H1 (cell line): ENCODE measurements around the gene GPRASP3. TPM values are rescaled to one million over a fixed set of nuclear protein-coding genes. Genes with fewer than 3 reads are reported as not detected.

ENCODE experiments used
- CTCF ChIA-PET: fragments of 300-600 bp; sonication (Branson Sonifier 250); formaldehyde crosslinking; loops from one replicate; lab custom pipeline; 2021; ENCODE audit not compliant: partially characterized antibody; lab: Charles Lee
- POLR2A ChIA-PET: fragments of 300-600 bp; sonication (Branson Sonifier 250); formaldehyde crosslinking; loops from one replicate; lab custom pipeline; 2021; ENCODE audit warnings: inconsistent platforms; ENCODE audit not compliant: partially characterized antibody; lab: Charles Lee
- DNase-seq, 2 experiments: peaks; one replicate each; pipeline versions ENCODE4 v3.0.0 to v3.0.0-alpha.2; 2010 to 2022; ENCODE audit warnings: low spot score in 2 of 2, low read depth in 1 of 2, mixed read lengths in 1 of 2
- FAIRE-seq: peaks from 2 replicates; lab custom pipeline; 2011; peaks lifted over from hg19 to GRCh38; lab: Jason Lieb, UNC
- H2AFZ ChIP-seq: 2 replicates; pipeline ENCODE4 v1.8.1; 2012; ENCODE audit warnings: low read length, inconsistent platforms
- H2AK5ac ChIP-seq: 2 replicates; pipeline ENCODE4 v1.6.1; 2013; ENCODE audit warnings: low read depth, low read length
- H2BK120ac ChIP-seq: replicated peaks from 2 replicates; pipeline ENCODE3; 2013; ENCODE audit warnings: low read depth, low read length, inconsistent platforms
- H2BK12ac ChIP-seq: 2 replicates; pipeline ENCODE4 v1.6.1; 2013; ENCODE audit warnings: low read depth, low read length
- H2BK15ac ChIP-seq: 2 replicates; pipeline ENCODE4 v1.6.1; 2013; ENCODE audit warnings: low read length
- H2BK20ac ChIP-seq: 2 replicates; pipeline ENCODE4 v1.6.1; 2013; ENCODE audit warnings: low read length
- H2BK5ac ChIP-seq: 2 replicates; pipeline ENCODE4 v1.6.1; 2013; ENCODE audit warnings: low read depth, low read length
- H3K14ac ChIP-seq: 2 replicates; pipeline ENCODE4 v1.6.1; 2013; ENCODE audit warnings: inconsistent platforms; ENCODE audit not compliant: insufficient read length
- H3K18ac ChIP-seq: 2 replicates; pipeline ENCODE4 v1.6.1; 2013; ENCODE audit warnings: low read length; ENCODE audit errors: extremely low read depth
- H3K23ac ChIP-seq: 2 replicates; pipeline ENCODE4 v1.6.1; 2013; ENCODE audit warnings: inconsistent platforms; ENCODE audit not compliant: insufficient read length
- H3K23me2 ChIP-seq: 2 replicates; pipeline ENCODE4 v1.6.1; 2013; ENCODE audit warnings: low read depth, low read length
- H3K27ac ChIP-seq: 2 replicates; pipeline ENCODE4 v1.6.1; 2011; ENCODE audit warnings: low read depth, low read length, inconsistent platforms
- H3K27me3 ChIP-seq, 4 experiments: replicated peaks in 1 of 4; 1 replicate in 1 of 4; 2 replicates in 3 of 4; pipeline versions ENCODE4 v1.6.1 to v1.8.1; 2011 to 2013; ENCODE audit warnings: low read length in 3 of 4, mild to moderate bottlenecking in 3 of 4, inconsistent platforms in 2 of 4, mixed read lengths in 2 of 4, moderate library complexity in 1 of 4; ENCODE audit not compliant: control insufficient read depth in 3 of 4, insufficient read depth in 3 of 4; ENCODE audit errors: extremely low read depth in 1 of 4
- H3K36me3 ChIP-seq, 4 experiments: 2 replicates each; pipeline versions ENCODE4 v1.6.1 to v1.8.1; 2011 to 2013; ENCODE audit warnings: mild to moderate bottlenecking in 4 of 4, low read length in 3 of 4, moderate library complexity in 2 of 4, control low read depth in 1 of 4, inconsistent platforms in 1 of 4; ENCODE audit not compliant: insufficient read depth in 4 of 4, control insufficient read depth in 2 of 4
- H3K4ac ChIP-seq: replicated peaks from 2 replicates; pipeline ENCODE3; 2013; ENCODE audit warnings: low read length, low read depth, mixed read lengths, inconsistent platforms; ENCODE audit not compliant: insufficient read length
- H3K4me1 ChIP-seq, 4 experiments: replicated peaks in 1 of 4; 1 replicate in 1 of 4; 2 replicates in 3 of 4; pipeline versions ENCODE4 v1.6.1 to v1.8.1; 2011 to 2013; ENCODE audit warnings: low read length in 3 of 4, inconsistent platforms in 2 of 4, mixed read lengths in 1 of 4; ENCODE audit not compliant: insufficient read depth in 4 of 4, control insufficient read depth in 3 of 4
- H3K4me2 ChIP-seq, 2 experiments: 2 replicates each; pipeline versions ENCODE4 v1.6.1 to v1.8.1; 2011 to 2013; ENCODE audit warnings: low read depth in 2 of 2, low read length in 2 of 2, control low read depth in 1 of 2, inconsistent platforms in 1 of 2, mild to moderate bottlenecking in 1 of 2; ENCODE audit not compliant: insufficient read depth in 1 of 2
- H3K4me3 ChIP-seq, 4 experiments: fragments of 200-600, 300-600 bp in 1 of 4; sonication (generic), shearing (Covaris generic), sonication (Bioruptor Twin) in 1 of 4; 2 replicates each; pipeline versions ENCODE4 v1.5.1 to v1.8.1; 2011 to 2016; ENCODE audit warnings: low read length in 4 of 4, low read depth in 3 of 4, control low read depth in 2 of 4, inconsistent platforms in 2 of 4, mild to moderate bottlenecking in 2 of 4, mixed read lengths in 1 of 4, moderate library complexity in 1 of 4; ENCODE audit not compliant: insufficient read depth in 2 of 4; ENCODE audit errors: extremely low read depth in 1 of 4
- H3K56ac ChIP-seq: replicated peaks from 2 replicates; pipeline ENCODE3; 2013; ENCODE audit warnings: low read depth, mild to moderate bottlenecking, mixed read lengths, low read length, inconsistent platforms; ENCODE audit not compliant: insufficient read length
- H3K79me1 ChIP-seq: 2 replicates; pipeline ENCODE4 v1.6.1; 2013; ENCODE audit warnings: low read depth, low read length, control low read depth
- H3K79me2 ChIP-seq, 2 experiments: 2 replicates each; pipeline versions ENCODE4 v1.6.1 to v1.8.1; 2012 to 2013; ENCODE audit warnings: low read length in 2 of 2, mild to moderate bottlenecking in 2 of 2, inconsistent platforms in 1 of 2; ENCODE audit not compliant: insufficient read depth in 2 of 2, control insufficient read depth in 1 of 2
- H3K9ac ChIP-seq, 4 experiments: replicated peaks in 1 of 4; 1 replicate in 1 of 4; 2 replicates in 3 of 4; pipeline versions ENCODE4 v1.6.1 to v1.8.1; 2011 to 2013; ENCODE audit warnings: low read depth in 3 of 4, low read length in 3 of 4, control low read depth in 2 of 4, mild to moderate bottlenecking in 2 of 4, moderate library complexity in 2 of 4, inconsistent platforms in 1 of 4; ENCODE audit errors: extremely low read depth in 1 of 4
- H3K9me3 ChIP-seq, 2 experiments: 2 replicates each; pipeline versions ENCODE4 v1.6.1 to v1.8.1; 2012 to 2013; ENCODE audit warnings: mild to moderate bottlenecking in 2 of 2, moderate library complexity in 2 of 2, control low read depth in 1 of 2, inconsistent platforms in 1 of 2, low read depth in 1 of 2, low read length in 1 of 2, mixed read lengths in 1 of 2; ENCODE audit not compliant: insufficient read depth in 2 of 2
- H4K20me1 ChIP-seq, 2 experiments: replicated peaks in 1 of 2; 2 replicates each; pipeline versions ENCODE3 to v1.8.1; 2011 to 2013; ENCODE audit warnings: inconsistent platforms in 2 of 2, low read length in 2 of 2, mild to moderate bottlenecking in 1 of 2; ENCODE audit not compliant: insufficient read depth in 2 of 2, control insufficient read depth in 1 of 2
- H4K5ac ChIP-seq: 2 replicates; pipeline ENCODE4 v1.6.1; 2013; ENCODE audit warnings: low read length, low read depth, mixed read lengths, inconsistent platforms; ENCODE audit not compliant: insufficient read length
- H4K8ac ChIP-seq: 2 replicates; pipeline ENCODE4 v1.8.0; 2013; ENCODE audit warnings: mild to moderate bottlenecking, moderate library complexity, low read length, inconsistent platforms; ENCODE audit not compliant: insufficient read depth; ENCODE audit errors: extremely low read depth
- H4K91ac ChIP-seq: replicated peaks from 2 replicates; pipeline ENCODE3; 2013; ENCODE audit warnings: low read length, mixed read lengths, inconsistent platforms; ENCODE audit not compliant: insufficient read length
- BCL11A ChIP-seq, 2 experiments: IDR thresholded peaks; one replicate each; pipeline ENCODE4 v1.6.1; 2011; ENCODE audit warnings: low read depth in 2 of 2, low read length in 2 of 2, mild to moderate bottlenecking in 2 of 2
- EP300 ChIP-seq, 2 experiments: IDR thresholded peaks; 1 replicate in 1 of 2; 2 replicates in 1 of 2; pipeline ENCODE4 v1.6.1; 2011 to 2012; ENCODE audit warnings: low read depth in 2 of 2, low read length in 2 of 2, mild to moderate bottlenecking in 2 of 2, borderline replicate concordance in 1 of 2, inconsistent platforms in 1 of 2, moderate library complexity in 1 of 2
- HDAC6 ChIP-seq: IDR thresholded peaks from one replicate; pipeline ENCODE4 v1.7.1; 2012; ENCODE audit warnings: low read depth, mild to moderate bottlenecking, inconsistent platforms, low read length, moderate library complexity
- KDM4A ChIP-seq: IDR thresholded peaks from one replicate; pipeline ENCODE4 v1.7.1; 2012; ENCODE audit warnings: low read depth, mild to moderate bottlenecking, moderate library complexity, low read length, inconsistent platforms; ENCODE audit not compliant: severe bottlenecking
- POLR2AphosphoS5 ChIP-seq: IDR thresholded peaks from 2 replicates; pipeline ENCODE4 v1.6.1; 2011; ENCODE audit warnings: low read depth, low read length
- RAD21 ChIP-seq, 2 experiments: IDR thresholded peaks in 1 of 2; conservative IDR thresholded peaks in 1 of 2; 2 replicates each; pipeline ENCODE4 v1.6.1; 2011; ENCODE audit warnings: low read depth in 2 of 2, low read length in 2 of 2, improper control_type of control experiment in 1 of 2, inconsistent platforms in 1 of 2, mild to moderate bottlenecking in 1 of 2, moderate library complexity in 1 of 2
- SIN3A ChIP-seq, 2 experiments: IDR thresholded peaks in 1 of 2; conservative IDR thresholded peaks in 1 of 2; 2 replicates each; pipeline ENCODE4 v1.6.1; 2011 to 2012; ENCODE audit warnings: low read length in 2 of 2, improper control_type of control experiment in 1 of 2, low read depth in 1 of 2, mild to moderate bottlenecking in 1 of 2
- SRF ChIP-seq: IDR thresholded peaks from 2 replicates; pipeline ENCODE4 v1.6.1; 2011; ENCODE audit warnings: mild to moderate bottlenecking, low read depth, low read length, moderate library complexity
- USF2 ChIP-seq: IDR thresholded peaks from 2 replicates; pipeline ENCODE4 v1.6.1; 2011; ENCODE audit warnings: low read length, improper control_type of control experiment
- YY1 ChIP-seq: IDR thresholded peaks from 2 replicates; pipeline ENCODE4 v1.6.1; 2011; ENCODE audit warnings: low read depth, mild to moderate bottlenecking, low read length
- whole genome bisulfite sequencing, 2 experiments: shearing (Covaris generic) in 1 of 2; methylation state at CpG; one replicate each; pipeline versions ENCODE4 v1.1.6 to v1.1.7; 2013 to 2015; ENCODE audit warnings: low lambda C conversion rate in 2 of 2, mixed read lengths in 2 of 2, inconsistent platforms in 1 of 2, low coverage in 1 of 2, missing lambda C conversion rate in 1 of 2; ENCODE audit not compliant: insufficient replicate concordance in 2 of 2, insufficient coverage in 1 of 2, insufficient read length in 1 of 2; ENCODE audit errors: extremely low coverage in 1 of 2, missing lambda C conversion rate in 1 of 2; 5-methylcytosine and 5-hydroxymethylcytosine counted together
- polyA plus RNA-seq, 7 experiments: library from polyadenylated mRNA; depleted of rRNA in 3 of 7; stranded (reverse) in 5 of 7; unstranded in 2 of 7; fragments of >200 nt in 5 of 7; fragments of 200-250 nt in 2 of 7; gene quantifications; 1 replicate in 5 of 7; 2 replicates in 1 of 7; 4 replicates in 1 of 7; pipeline versions ENCODE4 v1.2.1 to v1.2.3, GENCODE V29; 2011 to 2013; ENCODE audit warnings: missing spikeins in 2 of 7, mixed read lengths in 2 of 7
- total RNA-seq: library from RNA; stranded (reverse); fragmentation: NEBNext Ultra II Directional; extraction: Animal tissue kit (Norgen Biotek cat#: 25700); gene quantifications from 2 replicates; pipeline ENCODE4 v1.2.1, GENCODE V29; 2021
- TF ChIP-seq, protein P1 (sequence below): IDR thresholded peaks from 2 replicates; pipeline ENCODE4 v1.6.1; 2012; ENCODE audit warnings: low read length, inconsistent platforms

GPRASP3 gene
- total and polyA plus RNA-seq, 2 of the 8 experiments (the other 6 are each of a cell fraction or from before 2014, with no cell fraction given): 7.0 to 19.8 TPM

- no peak overlapping the region for H2BK120ac ChIP-seq
- H4K5ac ChIP-seq: no peak overlapping the region
- H3K27me3 ChIP-seq: no peaks in the 10 kb centered on the region
- no peak overlapping the region for H4K91ac ChIP-seq
- no peaks in the 10 kb centered on the region for H3K36me3 ChIP-seq
- no peak overlapping the region for H3K18ac ChIP-seq
- peaks cover 0 to 3% (median under 1%) of the 10 kb centered on the region in 4 experiments; a peak in 3 of 7 replicates for H3K4me1 ChIP-seq
- no peak overlapping the region for H3K4me3 ChIP-seq
- H3K4ac ChIP-seq: no peak overlapping the region
- H2BK20ac ChIP-seq: no peak overlapping the region
- H3K9me3 ChIP-seq: no peaks in the 10 kb centered on the region
- ChIA-PET CTCF (no interaction called here), POLR2A (no interaction called here)
- FAIRE-seq: no peak
- H3K79me2 ChIP-seq: no peaks in the 10 kb centered on the region
- H3K23ac ChIP-seq: no peak overlapping the region
- H4K20me1 ChIP-seq: no peaks in the 10 kb centered on the region
- H2BK5ac ChIP-seq: no peak overlapping the region
- no peak overlapping the region for H3K14ac ChIP-seq
- no peak overlapping the region for H2BK15ac ChIP-seq
- no peak overlapping the region for H2AFZ ChIP-seq
- no peak overlapping the region for H3K9ac ChIP-seq
- no peak overlapping the region for H3K56ac ChIP-seq
- H3K23me2 ChIP-seq: no peaks in the 10 kb centered on the region
- no peak overlapping the region for H3K4me2 ChIP-seq
- no peak overlapping the region for H2AK5ac ChIP-seq
- H4K8ac ChIP-seq: no peak overlapping the region
- H2BK12ac ChIP-seq: no peak overlapping the region
- H3K27ac ChIP-seq: no peak overlapping the region
- WGBS, 2 experiments: 88% methylated on average over 7 of the region's 7 CpGs; no CpG with 5 or more reads in 1 of the 2 experiments
- DNase-seq: no peak
- H3K79me1 ChIP-seq: no peaks in the 10 kb centered on the region
- TF ChIP-seq, protein P1, sequence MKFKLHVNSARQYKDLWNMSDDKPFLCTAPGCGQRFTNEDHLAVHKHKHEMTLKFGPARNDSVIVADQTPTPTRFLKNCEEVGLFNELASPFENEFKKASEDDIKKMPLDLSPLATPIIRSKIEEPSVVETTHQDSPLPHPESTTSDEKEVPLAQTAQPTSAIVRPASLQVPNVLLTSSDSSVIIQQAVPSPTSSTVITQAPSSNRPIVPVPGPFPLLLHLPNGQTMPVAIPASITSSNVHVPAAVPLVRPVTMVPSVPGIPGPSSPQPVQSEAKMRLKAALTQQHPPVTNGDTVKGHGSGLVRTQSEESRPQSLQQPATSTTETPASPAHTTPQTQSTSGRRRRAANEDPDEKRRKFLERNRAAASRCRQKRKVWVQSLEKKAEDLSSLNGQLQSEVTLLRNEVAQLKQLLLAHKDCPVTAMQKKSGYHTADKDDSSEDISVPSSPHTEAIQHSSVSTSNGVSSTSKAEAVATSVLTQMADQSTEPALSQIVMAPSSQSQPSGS: no peak
- no peak for TF ChIP-seq POLR2AphosphoS5
- TF ChIP-seq RAD21 (IDR thresholded peaks at IDR 0.05 in 1 of 2, conservative IDR thresholded peaks at IDR 0.05 in 1 of 2; ENCODE audit: low read depth in 2 of 2, low read length in 2 of 2): no peak
- no peak for TF ChIP-seq SRF
- TF ChIP-seq KDM4A: no peak
- TF ChIP-seq USF2: no peak
- TF ChIP-seq YY1: no peak
- no peak for TF ChIP-seq HDAC6
- no peak for TF ChIP-seq BCL11A (IDR thresholded peaks at IDR 0.05; ENCODE audit: low read depth in 2 of 2, low read length in 2 of 2)
- no peak for TF ChIP-seq SIN3A (conservative IDR thresholded peaks at IDR 0.05 in 1 of 2, IDR thresholded peaks at IDR 0.05 in 1 of 2; ENCODE audit: low read depth in 1 of 2, low read length in 2 of 2)
- TF ChIP-seq EP300 (IDR thresholded peaks at IDR 0.05; ENCODE audit: borderline replicate concordance in 1 of 2, low read depth in 2 of 2, low read length in 2 of 2): no peak
Measured at GRCh38 chrX:102739657-102740056, 19.1 kb downstream of the GPRASP3 start.
